GM12878 (cell line): ENCODE results near the gene CSMD2. TPM values are rescaled to one million over a fixed set of nuclear protein-coding genes. Genes with fewer than 3 reads are reported as not detected.

ENCODE experiments used
- ATAC-seq: fragments of 200-7000 bp; cut with Tn5 transposase; 3 replicates; pipeline ENCODE4 v1.9.1; 2020; ENCODE audit warnings: mild to moderate bottlenecking, moderate library complexity
- BruUV-seq: library from RNA; stranded (reverse); fragments of 400-500 nt; replicated peaks from 2 replicates; lab custom pipeline; 2021; lab: Mats Ljungman, UMichigan
- CTCF ChIA-PET: fragments of 300-600 bp; sonication (Branson Sonifier 250); formaldehyde crosslinking; extraction: SDS; loops from one replicate; lab custom pipeline; 2021; ENCODE audit warnings: inconsistent platforms; lab: Yijun Ruan, JAX
- POLR2A ChIA-PET: fragments of 350-600 bp; formaldehyde crosslinking; extraction: SDS; loops from one replicate; lab custom pipeline; 2021; ENCODE audit warnings: inconsistent platforms; lab: Charles Lee
- RAD21 ChIA-PET: fragments of 300-600 bp; sonication (Branson Sonifier 250); formaldehyde crosslinking; loops from one replicate; lab custom pipeline; 2023; ENCODE audit warnings: antibody characterized with exemption; ENCODE audit not compliant: unreplicated experiment; lab: Charles Lee
- SMC1A ChIA-PET: fragments of 300-600 bp; sonication (Branson Sonifier 250); formaldehyde crosslinking; loops from one replicate; lab custom pipeline; 2023; ENCODE audit not compliant: unreplicated experiment, uncharacterized antibody; lab: Charles Lee
- DNase-seq: peaks from one replicate; pipeline ENCODE4 v3.0.0-alpha.2; 2011; ENCODE audit warnings: low read depth, low spot score
- FAIRE-seq: peaks from 3 replicates; lab custom pipeline; 2011; peaks lifted over from hg19 to GRCh38; lab: Jason Lieb, UNC
- H2AFZ ChIP-seq: 2 replicates; pipeline ENCODE4 v1.6.0; 2011; ENCODE audit warnings: low read depth, low read length, control low read depth; ENCODE audit not compliant: control insufficient read depth
- H3K27ac ChIP-seq: 2 replicates; pipeline ENCODE4 v1.5.1; 2011; ENCODE audit warnings: control low read depth; ENCODE audit not compliant: control insufficient read depth, insufficient read depth
- H3K27me3 ChIP-seq, 2 experiments: replicated peaks in 1 of 2; 2 replicates each; pipeline versions ENCODE4 v1.6.0 to v1.6.1; 2011; ENCODE audit warnings: low read length in 1 of 2; ENCODE audit not compliant: control insufficient read depth in 2 of 2, insufficient read depth in 2 of 2
- H3K36me3 ChIP-seq, 2 experiments: 2 replicates each; pipeline ENCODE4 v1.5.1; 2011; ENCODE audit warnings: low read length in 1 of 2; ENCODE audit not compliant: control insufficient read depth in 2 of 2, insufficient read depth in 2 of 2
- H3K4me1 ChIP-seq: 2 replicates; pipeline ENCODE4 v1.6.1; 2011; ENCODE audit warnings: mild to moderate bottlenecking, low read length, moderate library complexity, mixed read lengths; ENCODE audit not compliant: control insufficient read depth, insufficient read depth
- H3K4me2 ChIP-seq: 2 replicates; pipeline ENCODE4 v1.6.0; 2011; ENCODE audit warnings: control low read depth; ENCODE audit not compliant: control insufficient read depth, insufficient read depth
- H3K4me3 ChIP-seq: fragments of 200-600 bp; sonication (generic); 2 replicates; pipeline ENCODE4 v1.5.1; 2016
- H3K79me2 ChIP-seq: 2 replicates; pipeline ENCODE4 v1.6.0; 2011; ENCODE audit warnings: low read length; ENCODE audit not compliant: control insufficient read depth, insufficient read depth
- H3K9ac ChIP-seq: 2 replicates; pipeline ENCODE4 v1.8.0; 2011; ENCODE audit warnings: low read length, control low read depth, mixed read lengths; ENCODE audit not compliant: control insufficient read depth, insufficient read depth
- H3K9me3 ChIP-seq: replicated peaks from 3 replicates; pipeline ENCODE4 v1.5.1; 2011; ENCODE audit warnings: mild to moderate bottlenecking, low read length; ENCODE audit not compliant: control insufficient read depth, insufficient read depth
- H4K20me1 ChIP-seq: 2 replicates; pipeline ENCODE4 v1.6.0; 2011; ENCODE audit not compliant: control insufficient read depth, insufficient read depth
- ASH2L ChIP-seq: fragments of 300-600, 200-600 bp; sonication (generic); IDR thresholded peaks from 2 replicates; pipeline ENCODE4 v1.6.1; 2017; ENCODE audit warnings: low read depth, mild to moderate bottlenecking, borderline replicate concordance
- CBFB ChIP-seq: IDR thresholded peaks from 2 replicates; pipeline ENCODE4 v1.6.1; 2016; ENCODE audit warnings: antibody characterized with exemption, low read depth
- CEBPB ChIP-seq, 2 experiments: fragments of 150-350 bp in 1 of 2; IDR thresholded peaks; 2 replicates each; pipeline ENCODE4 v1.6.1; 2012 to 2014; ENCODE audit warnings: low read depth in 2 of 2, low read length in 2 of 2, borderline replicate concordance in 1 of 2, inconsistent platforms in 1 of 2
- CHD4 ChIP-seq: fragments of 200-600 bp; sonication (generic); IDR thresholded peaks from 2 replicates; pipeline ENCODE4 v1.6.1; 2016; ENCODE audit warnings: mild to moderate bottlenecking
- EP300 ChIP-seq, 2 experiments: fragments of 150-350 bp in 1 of 2; IDR thresholded peaks; 2 replicates each; pipeline ENCODE4 v1.6.1; 2011 to 2012; ENCODE audit warnings: low read depth in 2 of 2, low read length in 2 of 2, borderline replicate concordance in 1 of 2, improper control_type of control experiment in 1 of 2, inconsistent platforms in 1 of 2; ENCODE audit not compliant: control insufficient read depth in 1 of 2
- HDAC2 ChIP-seq: fragments of 200-600 bp; sonication (generic); IDR thresholded peaks from 2 replicates; pipeline ENCODE4 v1.6.1; 2017
- HDGF ChIP-seq: fragments of 450-650 bp; IDR thresholded peaks from 2 replicates; pipeline ENCODE4 v1.6.1; 2016; ENCODE audit warnings: antibody characterized with exemption
- LARP7 ChIP-seq: fragments of 450-650 bp; IDR thresholded peaks from 2 replicates; pipeline ENCODE4 v1.6.1; 2017; ENCODE audit warnings: mild to moderate bottlenecking
- MAX ChIP-seq: IDR thresholded peaks from 2 replicates; pipeline ENCODE4 v1.6.1; 2012; ENCODE audit warnings: low read depth, low read length, improper control_type of control experiment
- NFYA ChIP-seq: IDR thresholded peaks from 2 replicates; pipeline ENCODE4 v1.6.1; 2011; ENCODE audit warnings: low read depth, mild to moderate bottlenecking, low read length, improper control_type of control experiment, borderline replicate concordance
- NR2C1 ChIP-seq: fragments of 450-650 bp; IDR thresholded peaks from 2 replicates; pipeline ENCODE4 v1.6.1; 2017; ENCODE audit warnings: antibody characterized with exemption, mild to moderate bottlenecking, moderate library complexity
- SP1 ChIP-seq: IDR thresholded peaks from one replicate; pipeline ENCODE4 v1.6.1; 2011; ENCODE audit warnings: low read depth, low read length
- SRF ChIP-seq, 2 experiments: IDR thresholded peaks; 2 replicates each; pipeline ENCODE4 v1.6.1; 2011; ENCODE audit warnings: low read depth in 2 of 2, low read length in 2 of 2, mild to moderate bottlenecking in 1 of 2, moderate library complexity in 1 of 2
- TCF3 ChIP-seq: IDR thresholded peaks from 2 replicates; pipeline ENCODE4 v1.6.1; 2012; ENCODE audit warnings: low read depth, mild to moderate bottlenecking, low read length, borderline replicate concordance; ENCODE audit not compliant: insufficient read depth
- ZBED1 ChIP-seq: IDR thresholded peaks from 2 replicates; pipeline ENCODE4 v1.6.1; 2016; ENCODE audit warnings: borderline replicate concordance
- ZNF217 ChIP-seq: fragments of 450-650 bp; IDR thresholded peaks from 2 replicates; pipeline ENCODE4 v1.6.1; 2017; ENCODE audit warnings: antibody characterized with exemption, mild to moderate bottlenecking
- WGBS: methylation state at CpG from one replicate; pipeline ENCODE4 v1.1.6; 2016; ENCODE audit warnings: low lambda C conversion rate; ENCODE audit not compliant: insufficient replicate concordance, insufficient coverage; ENCODE audit errors: missing lambda C conversion rate; 5-methylcytosine and 5-hydroxymethylcytosine counted together
- in situ Hi-C: fragments of 300-500 bp; cut with MboI; formaldehyde crosslinking; loops from 9 replicates; pipeline ENCODE4 v1.14.3; 2018; ENCODE audit warnings: mixed read lengths
- intact Hi-C: fragments of 100-400 bp; cut with micrococcal nuclease; formaldehyde crosslinking; loops from one replicate; pipeline ENCODE4 v1.14.2; 2022; ENCODE audit not compliant: unreplicated experiment
- polyA plus RNA-seq, 11 experiments: library from polyadenylated mRNA; depleted of rRNA in 4 of 11; unstranded in 6 of 11; stranded (reverse) in 5 of 11; fragments of >200 nt; fragmentation: Nextera tagmentation in 4 of 11; fragmentation: Illumina TruSeq in 1 of 11; extraction: Ambion mirVana in 4 of 11; extraction: Trizol in 1 of 11; gene quantifications; 1 replicate in 1 of 11; 2 replicates in 10 of 11; pipeline versions ENCODE4 v1.2.1 to v1.2.3, GENCODE V29; 2011 to 2016; ENCODE audit warnings: inconsistent platforms in 2 of 11, missing spikeins in 2 of 11, low read depth in 1 of 11
- total RNA-seq, 4 experiments: library from RNA; depleted of rRNA in 3 of 4; stranded (reverse); fragments of >200 nt in 3 of 4; fragmentation: Illumina TruSeq in 1 of 4; extraction: Trizol in 1 of 4; gene quantifications; 2 replicates each; pipeline versions ENCODE4 v1.2.1 to v1.2.3, GENCODE V29; 2013 to 2021
- TF ChIP-seq, protein P1 (sequence below): fragments of 450-650 bp; IDR thresholded peaks from 2 replicates; pipeline ENCODE4 v1.6.1; 2018; ENCODE audit warnings: borderline replicate concordance, mild to moderate bottlenecking; ENCODE audit not compliant: partially characterized antibody
- TF ChIP-seq, protein P2 (sequence below): IDR thresholded peaks from 2 replicates; pipeline ENCODE4 v1.6.1; 2012; ENCODE audit warnings: mild to moderate bottlenecking, low read depth, low read length
- TF ChIP-seq, protein P3 (sequence below): IDR thresholded peaks from 2 replicates; pipeline ENCODE4 v1.6.1; 2011; ENCODE audit warnings: low read depth, mild to moderate bottlenecking, low read length, moderate library complexity, borderline replicate concordance; ENCODE audit errors: extremely low read depth

The CSMD2 gene
- total and polyA plus RNA-seq, 10 of the 15 experiments (the other 5 are each of a cell fraction or from before 2014, with no cell fraction given), result under 0.01 TPM; not detected in 9

- Histone ChIP-seq H4K20me1 (no peaks in the 10 kb centered on the region), H3K9me3 (no peaks in the 10 kb centered on the region), H3K9ac (no peak overlapping the region), H3K79me2 (peaks cover 8% of the 10 kb centered on the region), H3K4me2 (no peak overlapping the region), H3K36me3 (no peaks in the 10 kb centered on the region), H3K4me3 (no peak overlapping the region), H3K27ac (no peak overlapping the region), H3K4me1 (peaks cover 16% of the 10 kb centered on the region), H3K27me3 (no peaks in the 10 kb centered on the region), H2AFZ (no peak overlapping the region)
- no peak for DNase-seq
- ChIA-PET CTCF (interaction anchor here (0.6 to 9.8 kb wide), 11 partner anchors 8 to 444 kb away, joined by 3 to 239 read pairs (median 7); no protein-coding TSS in a partner anchor), RAD21 (interaction anchor here (0.7 to 6.3 kb wide), 6 partner anchors 8 to 173 kb away, joined by 3 to 103 read pairs (median 4); no protein-coding TSS in a partner anchor), POLR2A (no interaction called here), SMC1A (interaction anchor here (0.8 to 8.8 kb wide), 6 partner anchors 11 to 356 kb away, joined by 3 to 149 read pairs (median 4); no protein-coding TSS in a partner anchor)
- no peak for ATAC-seq
- in situ Hi-C loops (loop anchor here (5.0 kb wide), 2 partner anchors 101 to 171 kb away; no protein-coding TSS in a partner anchor), intact Hi-C loops (no loop called here)
- BruUV-seq, result no TSS peak
- FAIRE-seq, result no peak
- 19% methylated on average over 4 of the region's 4 CpGs for WGBS
- TF ChIP-seq HDAC2 (no peak), TCF3 (no peak), ZNF217 (no peak), NR2C1 (no peak), NFYA (no peak), LARP7 (no peak), SRF (IDR thresholded peaks at IDR 0.05; ENCODE audit: low read depth in 2 of 2, low read length in 2 of 2) (no peak), ZBED1 (no peak), MAX (no peak), SP1 (no peak), CBFB (no peak), HDGF (no peak), CEBPB (IDR thresholded peaks at IDR 0.05; ENCODE audit: borderline replicate concordance in 1 of 2, low read depth in 2 of 2, low read length in 2 of 2) (no peak), EP300 (IDR thresholded peaks at IDR 0.05; ENCODE audit: borderline replicate concordance in 1 of 2, control insufficient read depth in 1 of 2, low read depth in 2 of 2, low read length in 2 of 2) (no peak), CHD4 (no peak), ASH2L (no peak)
- TF ChIP-seq, protein P1, sequence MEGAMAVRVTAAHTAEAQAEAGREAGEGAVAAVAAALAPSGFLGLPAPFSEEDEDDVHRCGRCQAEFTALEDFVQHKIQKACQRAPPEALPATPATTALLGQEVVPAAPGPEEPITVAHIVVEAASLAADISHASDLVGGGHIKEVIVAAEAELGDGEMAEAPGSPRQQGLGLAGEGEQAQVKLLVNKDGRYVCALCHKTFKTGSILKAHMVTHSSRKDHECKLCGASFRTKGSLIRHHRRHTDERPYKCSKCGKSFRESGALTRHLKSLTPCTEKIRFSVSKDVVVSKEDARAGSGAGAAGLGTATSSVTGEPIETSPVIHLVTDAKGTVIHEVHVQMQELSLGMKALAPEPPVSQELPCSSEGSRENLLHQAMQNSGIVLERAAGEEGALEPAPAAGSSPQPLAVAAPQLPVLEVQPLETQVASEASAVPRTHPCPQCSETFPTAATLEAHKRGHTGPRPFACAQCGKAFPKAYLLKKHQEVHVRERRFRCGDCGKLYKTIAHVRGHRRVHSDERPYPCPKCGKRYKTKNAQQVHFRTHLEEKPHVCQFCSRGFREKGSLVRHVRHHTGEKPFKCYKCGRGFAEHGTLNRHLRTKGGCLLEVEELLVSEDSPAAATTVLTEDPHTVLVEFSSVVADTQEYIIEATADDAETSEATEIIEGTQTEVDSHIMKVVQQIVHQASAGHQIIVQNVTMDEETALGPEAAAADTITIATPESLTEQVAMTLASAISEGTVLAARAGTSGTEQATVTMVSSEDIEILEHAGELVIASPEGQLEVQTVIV, result no peak
- TF ChIP-seq, protein P2, sequence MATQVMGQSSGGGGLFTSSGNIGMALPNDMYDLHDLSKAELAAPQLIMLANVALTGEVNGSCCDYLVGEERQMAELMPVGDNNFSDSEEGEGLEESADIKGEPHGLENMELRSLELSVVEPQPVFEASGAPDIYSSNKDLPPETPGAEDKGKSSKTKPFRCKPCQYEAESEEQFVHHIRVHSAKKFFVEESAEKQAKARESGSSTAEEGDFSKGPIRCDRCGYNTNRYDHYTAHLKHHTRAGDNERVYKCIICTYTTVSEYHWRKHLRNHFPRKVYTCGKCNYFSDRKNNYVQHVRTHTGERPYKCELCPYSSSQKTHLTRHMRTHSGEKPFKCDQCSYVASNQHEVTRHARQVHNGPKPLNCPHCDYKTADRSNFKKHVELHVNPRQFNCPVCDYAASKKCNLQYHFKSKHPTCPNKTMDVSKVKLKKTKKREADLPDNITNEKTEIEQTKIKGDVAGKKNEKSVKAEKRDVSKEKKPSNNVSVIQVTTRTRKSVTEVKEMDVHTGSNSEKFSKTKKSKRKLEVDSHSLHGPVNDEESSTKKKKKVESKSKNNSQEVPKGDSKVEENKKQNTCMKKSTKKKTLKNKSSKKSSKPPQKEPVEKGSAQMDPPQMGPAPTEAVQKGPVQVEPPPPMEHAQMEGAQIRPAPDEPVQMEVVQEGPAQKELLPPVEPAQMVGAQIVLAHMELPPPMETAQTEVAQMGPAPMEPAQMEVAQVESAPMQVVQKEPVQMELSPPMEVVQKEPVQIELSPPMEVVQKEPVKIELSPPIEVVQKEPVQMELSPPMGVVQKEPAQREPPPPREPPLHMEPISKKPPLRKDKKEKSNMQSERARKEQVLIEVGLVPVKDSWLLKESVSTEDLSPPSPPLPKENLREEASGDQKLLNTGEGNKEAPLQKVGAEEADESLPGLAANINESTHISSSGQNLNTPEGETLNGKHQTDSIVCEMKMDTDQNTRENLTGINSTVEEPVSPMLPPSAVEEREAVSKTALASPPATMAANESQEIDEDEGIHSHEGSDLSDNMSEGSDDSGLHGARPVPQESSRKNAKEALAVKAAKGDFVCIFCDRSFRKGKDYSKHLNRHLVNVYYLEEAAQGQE, result no peak
- TF ChIP-seq, protein P3, sequence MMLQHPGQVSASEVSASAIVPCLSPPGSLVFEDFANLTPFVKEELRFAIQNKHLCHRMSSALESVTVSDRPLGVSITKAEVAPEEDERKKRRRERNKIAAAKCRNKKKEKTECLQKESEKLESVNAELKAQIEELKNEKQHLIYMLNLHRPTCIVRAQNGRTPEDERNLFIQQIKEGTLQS, result no peak
Measured at GRCh38 chr1:33468531-33468930, 696.5 kb downstream of the CSMD2 start.
